COLO668 (cell line): Measurements from ENCODE around the gene TGIF2.
A peak's percentile ranks its signal among the peaks of the same experiment; 100 is the strongest.

Source experiments
- DNase-seq: peaks from one replicate; lab custom pipeline; 2025; ENCODE audit not compliant: unreplicated experiment; lab: John Stamatoyannopoulos, UW

The TGIF2 gene

GRCh38 chr20:36573103-36573797, at the start of gene TGIF2:
TGIF2 (plus strand) TSS chr20:36573597; CDS start chr20:36578775, 5,178 bp downstream.
- DNase-seq, result peak; percentile 67

- no peak for DNase-seq
Measured at GRCh38 chr20:36525620-36526365, 47.6 kb upstream of the TGIF2 start.

GRCh38 chr20:36526521-36527011, 46.8 kb upstream of the TGIF2 start:
- DNase-seq, result no peak

DNA sequence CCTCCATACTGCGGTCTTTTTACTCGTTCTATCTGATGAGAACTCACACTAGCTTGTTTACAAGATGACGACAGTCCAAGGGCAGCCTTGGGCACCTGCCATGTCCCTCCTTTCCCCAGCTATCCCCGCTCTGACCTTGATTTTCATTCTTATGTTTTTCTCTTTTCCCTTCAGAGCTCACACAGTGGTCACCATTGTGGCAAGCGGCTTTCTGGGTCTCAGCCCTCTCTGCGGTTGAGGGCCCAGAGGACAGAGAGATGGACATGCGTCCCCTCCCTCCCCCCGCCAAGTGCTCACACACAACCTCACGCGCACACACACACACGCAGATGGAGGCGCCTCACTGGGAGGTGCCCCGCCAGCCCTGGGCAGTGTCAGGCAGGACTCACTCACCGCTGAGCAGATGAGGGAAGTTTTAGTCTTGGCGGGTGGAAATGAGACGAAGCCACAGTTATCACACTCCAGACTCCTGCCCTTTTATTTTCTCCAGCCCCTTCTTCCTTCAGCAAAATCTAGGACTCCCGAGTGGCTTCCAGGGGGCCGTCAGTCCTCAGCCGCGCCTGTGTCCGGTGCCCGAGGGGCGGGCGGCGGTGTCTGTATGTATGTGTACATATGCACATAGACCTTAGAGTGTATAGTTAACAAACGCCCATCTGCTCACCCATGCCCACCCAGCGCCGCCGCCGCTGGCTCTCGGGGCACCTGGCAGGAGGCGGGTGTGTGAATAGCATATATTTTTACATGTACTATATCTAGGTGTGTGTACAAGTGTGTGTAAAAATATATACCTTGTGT, 45.9 kb upstream of the TGIF2 start:
- no peak for DNase-seq

GRCh38 chr20:36528176-36528874, 45.1 kb upstream of the TGIF2 start:
- no peak for DNase-seq

- no peak for DNase-seq
Measured at GRCh38 chr20:36528875-36529417, 44.5 kb upstream of the TGIF2 start.

DNA sequence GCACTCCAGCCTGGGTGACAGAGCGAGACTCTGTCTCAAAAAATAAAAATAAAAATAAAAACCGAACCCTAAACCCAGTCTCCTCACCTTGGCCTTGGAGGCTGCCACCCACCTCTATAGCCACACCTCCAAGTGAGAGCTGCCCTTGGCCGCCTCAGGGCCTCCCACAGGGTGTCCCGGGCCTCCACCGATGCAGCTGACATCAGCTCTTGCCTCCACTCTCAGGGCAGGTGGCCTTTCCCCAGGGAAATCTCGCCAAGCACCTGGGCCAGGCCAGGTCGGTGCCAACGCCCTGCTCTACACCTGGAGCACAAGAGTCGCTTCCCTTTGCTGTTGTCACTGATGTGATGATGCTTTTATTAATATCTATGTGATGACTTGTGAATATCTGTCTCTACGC, 41.0 kb upstream of the TGIF2 start:
- DNase-seq, result peak; percentile 70

DNA sequence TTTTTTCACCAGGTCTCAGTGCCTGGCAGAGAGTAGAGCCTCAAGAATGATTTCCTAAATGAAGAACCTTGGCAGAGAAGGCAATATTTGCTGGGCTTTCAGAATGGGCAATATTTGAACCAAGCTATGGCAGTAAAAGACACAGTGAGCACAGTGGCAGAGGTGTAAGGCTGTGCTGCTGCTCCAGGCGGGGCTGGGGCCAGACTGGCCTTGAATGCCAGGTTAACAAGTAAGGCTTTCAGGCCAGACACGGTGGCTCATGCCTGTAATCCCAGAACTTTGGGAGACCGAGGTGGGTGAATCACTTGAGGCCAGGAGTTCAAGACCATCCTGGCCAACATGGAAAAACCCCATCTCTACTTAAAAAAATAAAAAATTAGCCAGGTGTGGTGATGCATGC, 40.6 kb upstream of the TGIF2 start:
- DNase-seq, result no peak

- DNase-seq, result no peak
Measured at GRCh38 chr20:36538026-36538722, 35.2 kb upstream of the TGIF2 start.

GRCh38 chr20:36540551-36541211, 32.7 kb upstream of the TGIF2 start:
- no peak for DNase-seq

GRCh38 chr20:36541227-36541767, 32.1 kb upstream of the TGIF2 start, which contains the start of gene MYL9:
MYL9 (plus strand) TSS chr20:36541519; CDS start chr20:36544885, 3,366 bp downstream.
- no peak for DNase-seq

DNA sequence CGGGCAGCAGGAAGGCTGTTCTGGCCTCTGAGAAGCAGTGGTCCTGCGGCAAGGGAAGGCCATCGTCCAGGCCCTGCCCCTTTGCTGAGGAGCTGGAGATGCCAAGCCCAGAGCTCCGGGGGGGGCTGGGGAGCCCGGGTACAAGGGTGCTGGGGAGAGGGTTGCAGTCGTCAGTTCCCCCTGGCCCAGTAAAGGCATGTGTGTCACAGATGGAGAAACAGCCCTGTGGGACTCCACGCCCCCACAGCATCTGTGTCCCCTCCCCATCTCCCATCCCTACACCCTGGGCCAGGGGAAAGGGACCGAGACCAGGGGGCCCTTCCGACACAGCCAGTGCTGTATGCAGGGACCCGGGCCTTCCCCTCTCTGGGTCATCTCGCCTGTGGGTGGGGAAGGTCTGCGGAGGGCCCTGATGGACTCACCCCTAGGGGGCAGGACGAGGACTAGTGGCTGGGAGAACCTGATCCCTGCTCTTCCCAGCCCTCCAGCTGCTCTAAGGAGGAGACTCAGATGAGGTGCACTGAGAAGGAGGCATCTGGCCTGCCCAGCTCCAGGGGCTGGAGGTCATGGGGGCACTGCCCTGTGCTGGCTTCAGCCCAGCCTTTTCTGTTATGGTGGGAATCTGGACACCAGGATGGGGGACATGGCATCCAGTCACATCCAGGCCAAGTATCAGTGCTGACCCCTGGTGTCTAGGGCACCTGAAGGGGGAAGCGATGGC, 31.5 kb upstream of the TGIF2 start:
- peak; percentile 27 for DNase-seq

DNA sequence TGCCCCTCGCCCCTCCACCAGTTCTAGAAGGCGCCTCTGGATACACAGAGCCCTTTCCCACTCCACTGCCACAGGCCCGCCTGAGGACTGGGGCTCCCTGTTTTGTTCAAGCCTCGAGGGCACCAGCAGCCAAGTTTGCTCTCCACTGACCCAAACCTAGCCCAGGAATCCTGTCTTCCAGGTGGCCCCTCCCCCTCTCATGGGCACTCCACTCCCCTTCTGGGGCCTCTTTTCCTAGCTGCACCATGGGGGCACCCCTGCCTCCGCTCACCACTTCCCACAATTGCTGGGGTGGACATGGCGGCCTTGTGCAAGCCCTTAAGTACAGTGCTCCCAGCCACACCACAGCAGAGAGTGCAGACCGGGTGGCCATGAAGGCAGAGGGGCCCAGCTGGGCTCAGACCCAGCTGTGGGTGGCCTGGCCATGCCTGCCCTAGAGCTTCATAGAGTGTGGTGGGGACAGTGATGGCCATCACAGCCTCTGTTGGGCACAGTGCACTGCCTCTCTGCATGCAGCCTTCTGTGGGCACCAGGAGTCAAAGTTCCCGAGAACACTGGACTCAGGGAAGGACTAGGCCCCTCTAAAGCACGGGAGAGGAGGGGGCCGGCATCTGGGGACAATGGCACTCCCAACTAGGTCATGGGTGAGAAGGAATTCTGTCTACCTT, 30.7 kb upstream of the TGIF2 start:
- DNase-seq, result no peak

DNA sequence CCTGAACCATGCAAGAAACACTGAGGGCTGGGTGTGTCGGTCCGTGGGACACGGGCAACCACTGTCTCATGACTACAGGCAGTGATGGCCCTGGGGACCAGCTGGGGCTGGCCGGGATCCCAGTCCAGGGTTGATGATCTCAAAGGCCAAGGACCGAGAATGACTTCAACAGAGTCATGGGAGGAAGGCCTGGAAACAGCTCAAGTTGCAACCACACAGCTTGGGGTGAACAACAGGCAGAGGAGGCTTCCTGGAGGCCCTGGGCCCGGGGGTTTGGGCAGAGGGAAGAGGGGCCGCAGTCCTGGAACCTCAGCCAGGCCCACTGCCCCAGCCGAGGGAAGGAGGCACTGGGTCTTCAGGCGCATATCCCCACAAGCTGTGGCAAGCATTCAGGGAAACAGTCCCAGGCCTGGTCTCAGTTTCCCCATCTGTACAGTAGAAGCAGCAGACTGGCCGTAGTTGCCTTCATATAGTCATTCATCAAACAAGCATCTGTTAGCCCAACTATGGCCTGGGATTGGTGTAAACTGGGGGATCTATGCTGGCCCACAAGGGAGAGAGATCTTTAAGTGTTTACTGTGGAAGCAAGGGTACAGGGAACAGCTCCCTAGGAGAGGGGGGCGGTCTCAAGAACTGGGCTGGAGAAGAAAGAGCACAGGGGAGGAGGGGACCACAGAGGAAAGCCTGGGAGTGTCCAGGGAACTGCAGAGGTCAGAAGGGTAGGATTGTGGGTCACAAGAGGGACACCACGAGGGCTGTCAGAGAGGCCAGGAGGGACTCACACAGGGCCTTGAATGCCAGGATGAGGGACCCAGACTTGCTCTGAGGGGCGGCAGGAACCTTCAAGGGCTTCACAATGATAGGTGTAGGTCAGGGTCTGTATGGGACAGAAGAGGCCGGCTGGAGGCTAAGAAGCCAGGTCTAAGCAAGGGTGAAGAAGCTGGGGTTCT, 29.9 kb upstream of the TGIF2 start:
- no peak for DNase-seq

DNA sequence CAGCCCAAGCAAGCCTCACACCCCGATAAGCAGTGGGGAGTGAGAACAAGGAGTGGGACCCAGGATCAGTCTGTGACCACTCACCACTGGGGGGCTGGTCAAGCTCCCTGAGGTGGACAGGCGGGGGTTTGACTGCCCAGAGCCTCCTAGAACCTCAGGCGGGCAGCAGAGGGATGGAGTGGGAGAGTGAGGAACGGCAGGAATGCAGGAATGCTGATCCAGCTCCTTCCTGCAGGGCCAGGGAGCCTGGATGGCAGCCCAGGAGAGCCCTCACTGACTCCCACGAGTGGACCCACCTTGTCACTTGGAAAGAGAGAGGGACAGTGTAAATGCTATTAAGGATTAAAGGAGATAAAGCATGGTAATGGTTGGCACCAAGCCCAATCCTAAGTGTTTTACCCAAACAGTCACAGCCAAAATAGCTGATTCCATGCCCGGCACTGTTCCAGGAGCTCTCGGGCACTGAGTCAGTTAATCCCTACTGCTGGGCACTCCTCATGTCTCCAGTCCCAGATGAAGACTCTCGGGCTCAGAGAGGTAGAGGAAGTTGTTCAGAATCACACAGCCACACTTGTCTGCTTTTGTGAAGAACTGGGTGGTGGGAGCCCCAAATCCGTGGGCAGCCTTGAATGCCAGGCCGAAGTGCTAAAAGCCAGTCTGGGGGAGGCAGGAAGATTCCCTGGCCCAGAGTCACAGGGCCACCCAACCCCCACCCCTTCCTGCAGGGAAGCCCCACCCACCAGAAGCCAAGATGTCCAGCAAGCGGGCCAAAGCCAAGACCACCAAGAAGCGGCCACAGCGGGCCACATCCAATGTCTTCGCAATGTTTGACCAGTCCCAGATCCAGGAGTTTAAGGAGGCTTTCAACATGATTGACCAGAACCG, 29.0 kb upstream of the TGIF2 start:
- no peak for DNase-seq
